Measurements from ENCODE around the gene THEMIS.

The THEMIS gene

DNA sequence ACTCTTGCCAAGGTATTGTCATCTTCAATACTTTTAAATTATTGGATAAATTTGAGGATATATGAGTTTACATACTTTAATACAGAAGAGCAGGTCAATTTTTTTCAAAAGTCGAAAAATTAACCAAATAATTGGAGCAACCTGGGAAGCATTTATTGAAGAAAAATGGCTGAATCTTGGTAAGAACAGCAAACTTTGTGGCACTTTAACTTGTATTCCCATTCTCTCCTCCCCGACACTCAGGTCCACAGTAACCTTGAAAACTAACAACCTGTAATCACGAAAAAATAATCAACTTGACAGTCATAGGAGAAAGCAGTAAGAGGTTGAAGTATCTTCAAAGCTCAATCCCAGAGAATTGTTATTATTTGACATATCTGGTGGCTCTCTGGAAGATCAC is 55.6 kb downstream of the THEMIS start:
- no peak overlapping the region for H3K4me3 ChIP-seq (ENCODE audit: severe bottlenecking)
- no peak for ATAC-seq (ENCODE audit: low read depth)
- H3K4me1 ChIP-seq (ENCODE audit: insufficient read depth, poor library complexity, severe bottlenecking), result no peaks in the 10 kb centered on the region
- H3K36me3 ChIP-seq (ENCODE audit: low read depth), result no peaks in the 10 kb centered on the region
- TF ChIP-seq, protein P1, sequence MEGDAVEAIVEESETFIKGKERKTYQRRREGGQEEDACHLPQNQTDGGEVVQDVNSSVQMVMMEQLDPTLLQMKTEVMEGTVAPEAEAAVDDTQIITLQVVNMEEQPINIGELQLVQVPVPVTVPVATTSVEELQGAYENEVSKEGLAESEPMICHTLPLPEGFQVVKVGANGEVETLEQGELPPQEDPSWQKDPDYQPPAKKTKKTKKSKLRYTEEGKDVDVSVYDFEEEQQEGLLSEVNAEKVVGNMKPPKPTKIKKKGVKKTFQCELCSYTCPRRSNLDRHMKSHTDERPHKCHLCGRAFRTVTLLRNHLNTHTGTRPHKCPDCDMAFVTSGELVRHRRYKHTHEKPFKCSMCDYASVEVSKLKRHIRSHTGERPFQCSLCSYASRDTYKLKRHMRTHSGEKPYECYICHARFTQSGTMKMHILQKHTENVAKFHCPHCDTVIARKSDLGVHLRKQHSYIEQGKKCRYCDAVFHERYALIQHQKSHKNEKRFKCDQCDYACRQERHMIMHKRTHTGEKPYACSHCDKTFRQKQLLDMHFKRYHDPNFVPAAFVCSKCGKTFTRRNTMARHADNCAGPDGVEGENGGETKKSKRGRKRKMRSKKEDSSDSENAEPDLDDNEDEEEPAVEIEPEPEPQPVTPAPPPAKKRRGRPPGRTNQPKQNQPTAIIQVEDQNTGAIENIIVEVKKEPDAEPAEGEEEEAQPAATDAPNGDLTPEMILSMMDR (IDR thresholded peaks at IDR 0.05; ENCODE audit: poor library complexity, severe bottlenecking), result no peak
- H3K27me3 ChIP-seq (ENCODE audit: insufficient read depth, poor library complexity, severe bottlenecking), result no peaks in the 10 kb centered on the region
- no peak overlapping the region for H3K27ac ChIP-seq (ENCODE audit: poor library complexity, severe bottlenecking)
- DNase-seq (ENCODE audit: low spot score), result no peak
- H3K9me3 ChIP-seq (ENCODE audit: severe bottlenecking), result no peaks in the 10 kb centered on the region

DNA sequence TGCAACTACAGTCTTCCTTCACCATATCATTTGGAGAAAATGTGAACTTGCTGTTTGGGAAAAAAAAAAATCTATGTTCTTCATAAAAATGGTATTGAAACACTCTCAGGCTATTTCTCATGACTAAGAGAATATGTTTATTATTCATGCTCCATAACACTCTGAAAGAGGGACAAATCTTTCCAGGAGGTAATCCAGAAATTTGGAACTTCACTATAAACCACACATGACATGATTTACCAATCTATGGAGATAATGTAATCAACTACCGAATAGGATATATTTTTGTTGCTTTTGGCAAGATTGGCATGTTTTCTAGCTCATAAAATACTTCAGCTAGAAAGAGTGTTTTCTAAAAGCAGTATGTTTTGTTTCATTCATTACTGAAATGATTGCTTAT is 56.3 kb downstream of the THEMIS start:
- ATAC-seq (ENCODE audit: low read depth) (no peak), DNase-seq (ENCODE audit: low spot score) (no peak)
- no peak overlapping the region for H3K27ac ChIP-seq (ENCODE audit: poor library complexity, severe bottlenecking)
- no peaks in the 10 kb centered on the region for H3K9me3 ChIP-seq (ENCODE audit: severe bottlenecking)
- no peaks in the 10 kb centered on the region for H3K27me3 ChIP-seq (ENCODE audit: insufficient read depth, poor library complexity, severe bottlenecking)
- no peaks in the 10 kb centered on the region for H3K4me1 ChIP-seq (ENCODE audit: insufficient read depth, poor library complexity, severe bottlenecking)
- TF ChIP-seq, protein P1 (IDR thresholded peaks at IDR 0.05; ENCODE audit: poor library complexity, severe bottlenecking), result no peak
- H3K4me3 ChIP-seq (ENCODE audit: severe bottlenecking), result no peak overlapping the region
- H3K36me3 ChIP-seq (ENCODE audit: low read depth), result no peaks in the 10 kb centered on the region

DNA sequence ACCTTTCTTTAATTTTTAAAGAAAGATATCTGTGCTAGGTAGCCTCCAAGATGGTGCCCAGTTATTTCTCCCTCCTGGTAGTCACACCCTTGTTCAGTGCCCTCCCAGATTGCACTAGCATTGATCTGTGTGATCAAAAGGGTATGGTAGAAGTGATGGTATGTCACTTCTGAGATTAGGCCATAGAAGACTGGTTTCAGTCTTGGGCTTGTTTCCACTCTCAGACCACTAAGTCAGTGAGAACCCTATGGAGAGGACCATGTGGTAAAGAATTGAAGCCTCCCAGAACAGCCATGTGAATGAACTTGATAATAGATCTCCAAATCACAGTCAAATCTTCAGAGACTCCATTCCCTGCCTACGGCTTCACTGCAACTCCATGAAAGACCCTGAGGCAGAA is 57.3 kb downstream of the THEMIS start:
- no peak for ATAC-seq (ENCODE audit: low read depth)
- H3K4me1 ChIP-seq (ENCODE audit: insufficient read depth, poor library complexity, severe bottlenecking), result no peaks in the 10 kb centered on the region
- no peak overlapping the region for H3K27ac ChIP-seq (ENCODE audit: poor library complexity, severe bottlenecking)
- H3K4me3 ChIP-seq (ENCODE audit: severe bottlenecking), result no peak overlapping the region
- DNase-seq (ENCODE audit: low spot score), result no peak
- H3K36me3 ChIP-seq (ENCODE audit: low read depth), result no peaks in the 10 kb centered on the region
- H3K9me3 ChIP-seq (ENCODE audit: severe bottlenecking), result no peaks in the 10 kb centered on the region
- no peaks in the 10 kb centered on the region for H3K27me3 ChIP-seq (ENCODE audit: insufficient read depth, poor library complexity, severe bottlenecking)
- TF ChIP-seq, protein P1 (IDR thresholded peaks at IDR 0.05; ENCODE audit: poor library complexity, severe bottlenecking), result no peak

DNA sequence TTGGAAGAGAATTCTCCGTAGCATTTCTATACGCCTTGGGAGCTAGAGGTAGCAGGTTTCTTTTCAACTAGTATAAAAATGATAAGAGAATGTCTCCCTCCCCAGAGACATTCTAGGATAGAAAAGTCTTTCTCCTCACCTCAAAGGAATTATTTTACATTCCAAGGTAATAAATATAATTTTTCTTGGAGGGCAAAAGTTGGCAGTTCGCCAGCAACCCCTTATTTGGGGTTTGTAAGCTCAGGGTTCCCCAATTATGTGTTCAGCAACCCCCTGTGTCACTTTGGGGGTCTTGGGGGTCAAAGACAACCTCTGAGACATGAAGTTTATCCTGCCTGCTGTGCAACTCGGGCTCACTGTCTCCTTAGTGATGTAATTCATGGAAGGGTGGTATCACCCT is 58.3 kb downstream of the THEMIS start:
- ATAC-seq (ENCODE audit: low read depth) (no peak), DNase-seq (ENCODE audit: low spot score) (no peak)
- TF ChIP-seq, protein P1 (IDR thresholded peaks at IDR 0.05; ENCODE audit: poor library complexity, severe bottlenecking), result no peak
- Histone ChIP-seq H3K27me3 (ENCODE audit: insufficient read depth, poor library complexity, severe bottlenecking) (no peaks in the 10 kb centered on the region), H3K27ac (ENCODE audit: poor library complexity, severe bottlenecking) (no peak overlapping the region), H3K4me1 (ENCODE audit: insufficient read depth, poor library complexity, severe bottlenecking) (no peaks in the 10 kb centered on the region), H3K36me3 (ENCODE audit: low read depth) (no peaks in the 10 kb centered on the region), H3K9me3 (ENCODE audit: severe bottlenecking) (no peaks in the 10 kb centered on the region), H3K4me3 (ENCODE audit: severe bottlenecking) (no peak overlapping the region)

DNA sequence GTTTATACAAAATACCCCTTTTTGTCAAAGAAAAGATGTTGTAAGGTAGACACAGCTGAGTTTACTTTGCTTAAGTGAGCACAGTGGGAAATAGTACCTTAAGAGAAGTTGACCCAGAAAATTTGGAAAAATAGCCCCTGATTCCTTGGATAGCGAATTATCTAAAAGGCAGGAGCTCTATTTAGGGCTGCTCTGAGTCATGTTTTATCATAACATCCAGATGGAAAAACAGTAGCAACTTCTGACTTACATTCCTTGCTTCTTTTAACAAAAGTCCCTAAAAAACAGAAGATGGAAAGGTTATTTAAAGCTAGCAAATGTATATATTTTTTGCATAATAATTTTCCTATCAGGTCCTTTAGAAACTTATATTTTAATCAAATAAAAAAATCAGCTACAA is 59.0 kb downstream of the THEMIS start:
- ATAC-seq (ENCODE audit: low read depth) (no peak), DNase-seq (ENCODE audit: low spot score) (no peak)
- H3K4me3 ChIP-seq (ENCODE audit: severe bottlenecking), result no peak overlapping the region
- H3K4me1 ChIP-seq (ENCODE audit: insufficient read depth, poor library complexity, severe bottlenecking), result no peaks in the 10 kb centered on the region
- TF ChIP-seq, protein P1 (IDR thresholded peaks at IDR 0.05; ENCODE audit: poor library complexity, severe bottlenecking), result no peak
- no peaks in the 10 kb centered on the region for H3K36me3 ChIP-seq (ENCODE audit: low read depth)
- no peaks in the 10 kb centered on the region for H3K9me3 ChIP-seq (ENCODE audit: severe bottlenecking)
- H3K27me3 ChIP-seq (ENCODE audit: insufficient read depth, poor library complexity, severe bottlenecking), result no peaks in the 10 kb centered on the region
- no peak overlapping the region for H3K27ac ChIP-seq (ENCODE audit: poor library complexity, severe bottlenecking)
